Fibroblast of skin of left quadriceps (primary cell): ENCODE measurements around the gene COG1.

Source experiments
- DNase-seq, 2 experiments: peaks; one replicate each; pipeline ENCODE4 v3.0.0-alpha.2; 2013; ENCODE audit warnings: low read depth in 2 of 2

Gene COG1

DNA sequence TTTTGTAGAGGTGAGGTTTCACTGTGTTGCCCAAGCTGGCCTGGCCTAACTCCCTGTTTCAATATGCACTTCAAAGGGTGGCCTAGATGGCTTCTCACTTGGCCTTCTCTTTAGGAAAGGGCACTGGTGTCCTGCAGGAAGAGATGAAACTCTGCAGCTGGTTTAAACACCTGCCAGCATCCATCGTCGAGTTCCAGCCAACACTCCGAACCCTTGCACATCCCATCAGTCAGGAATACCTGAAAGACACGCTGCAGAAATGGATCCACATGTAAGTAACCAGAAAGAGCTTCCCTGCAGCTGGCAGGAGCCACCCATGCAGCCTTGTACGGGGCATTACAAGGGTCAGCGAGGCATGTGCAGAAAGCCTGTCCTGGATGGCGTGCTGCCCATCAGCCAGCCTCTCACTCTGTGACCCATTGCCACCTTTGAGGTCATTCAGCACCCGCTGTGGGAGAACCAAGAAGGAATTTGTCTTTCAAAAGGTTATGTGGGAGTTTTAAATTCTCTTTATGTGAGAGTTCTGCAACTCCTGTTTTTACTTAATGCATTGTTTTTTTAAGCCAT, 7.0 kb downstream of the COG1 start:
- no peak for DNase-seq

DNA sequence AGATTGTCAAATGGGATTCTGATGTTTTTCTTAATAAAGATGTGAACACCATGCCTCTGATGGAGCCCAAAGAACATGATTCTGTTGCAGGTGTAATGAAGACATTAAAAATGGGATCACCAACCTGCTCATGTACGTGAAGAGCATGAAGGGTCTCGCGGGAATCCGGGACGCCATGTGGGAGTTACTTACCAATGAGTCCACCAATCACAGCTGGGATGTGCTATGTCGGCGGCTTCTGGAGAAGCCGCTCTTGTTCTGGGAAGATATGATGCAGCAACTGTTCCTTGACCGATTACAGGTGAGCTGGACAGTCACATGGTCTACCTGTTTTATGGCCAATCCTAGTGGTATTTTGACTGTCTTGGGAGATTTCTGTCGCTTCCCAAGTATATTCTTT, 7.6 kb downstream of the COG1 start:
- DNase-seq, result no peak

GRCh38 chr17:73201215-73202069, 8.6 kb downstream of the COG1 start:
- DNase-seq, result no peak

GRCh38 chr17:73203135-73203787, 10.4 kb downstream of the COG1 start:
- DNase-seq, result no peak

DNA sequence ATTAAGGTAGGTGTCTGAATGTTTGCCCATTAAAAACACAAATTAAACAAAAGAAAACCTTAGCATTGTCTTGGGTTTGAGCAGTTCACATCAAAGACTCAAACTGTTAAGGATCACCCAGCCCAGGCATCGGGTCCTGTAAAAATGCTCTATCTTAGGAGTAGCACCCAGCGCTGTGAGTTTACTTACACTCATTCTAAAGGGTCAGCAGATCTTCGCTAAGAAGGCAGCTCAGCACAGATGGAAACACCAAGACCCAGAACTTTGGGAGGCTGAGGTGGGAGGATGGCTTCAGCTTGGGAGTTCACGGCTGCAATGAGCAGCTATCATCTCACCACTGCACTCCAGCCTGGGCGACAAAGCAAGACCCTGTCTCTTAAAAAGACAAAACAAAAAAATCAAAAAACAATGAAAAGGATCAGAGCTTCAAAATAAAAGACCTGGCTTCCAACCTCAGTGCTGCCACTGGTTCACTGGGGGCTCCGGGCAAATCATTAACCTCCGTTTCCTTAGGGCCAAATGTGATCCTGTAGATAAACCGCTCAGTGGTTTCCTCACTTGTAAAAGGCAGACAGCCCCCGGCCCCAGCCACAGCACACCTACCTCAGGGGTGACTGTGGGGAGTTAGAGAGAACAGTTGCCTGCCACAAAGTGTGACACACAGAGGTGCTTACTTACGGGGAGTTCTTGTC, 11.1 kb downstream of the COG1 start:
- no peak for DNase-seq

- DNase-seq, result no peak
Measured at GRCh38 chr17:73205459-73205961, 12.7 kb downstream of the COG1 start.

DNA sequence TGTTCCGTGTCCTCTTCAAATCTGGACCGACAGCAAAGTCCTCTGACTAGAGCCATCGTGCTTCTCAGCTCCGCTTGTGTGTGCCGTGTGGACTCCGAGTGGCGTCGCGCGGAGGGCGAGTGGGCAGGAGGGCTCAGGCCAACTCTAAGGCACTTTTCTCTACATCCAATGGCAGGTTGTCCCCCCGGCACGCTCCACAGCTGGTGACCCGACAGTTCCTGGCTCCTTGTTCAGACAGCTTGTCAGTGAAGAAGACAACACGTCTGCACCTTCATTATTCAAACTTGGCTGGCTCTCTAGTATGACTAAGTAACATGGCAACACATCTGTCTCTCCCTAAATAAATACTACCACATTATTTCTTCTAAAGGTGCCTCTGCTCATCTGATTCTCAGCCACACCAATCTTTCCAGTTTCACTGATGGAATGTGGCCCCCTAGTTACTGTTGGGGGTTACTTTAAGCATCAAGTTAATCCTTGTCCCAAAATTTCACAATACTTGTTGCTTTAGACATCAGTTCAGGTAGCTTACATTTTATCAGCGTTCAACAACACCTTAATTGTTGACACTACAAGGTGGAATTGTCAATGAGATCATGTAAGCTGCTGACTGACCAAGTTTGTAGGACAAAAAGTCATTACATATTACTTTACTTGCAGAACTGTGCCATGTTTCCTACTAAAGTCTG, 15.4 kb downstream of the COG1 start:
- no peak for DNase-seq

DNA sequence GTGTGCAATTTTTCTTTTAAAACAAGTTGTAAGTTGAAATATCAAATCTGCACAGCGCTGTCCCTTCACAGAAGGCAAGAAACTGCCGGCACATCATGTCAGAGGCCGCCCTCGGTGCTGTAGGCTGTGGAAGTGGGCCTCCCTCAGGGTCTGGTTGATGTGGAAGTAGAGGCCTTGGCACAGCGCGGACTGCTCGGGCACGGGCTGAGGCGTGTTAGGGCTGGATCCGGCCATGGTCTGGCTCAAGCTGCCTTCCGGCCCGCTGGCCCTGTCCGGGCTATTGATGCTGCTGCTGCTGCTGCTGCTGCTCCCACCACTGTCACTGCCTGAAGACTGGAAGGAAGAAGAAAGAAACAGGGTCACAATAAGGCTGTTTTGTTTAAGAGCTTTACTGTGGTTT, 16.6 kb downstream of the COG1 start:
- DNase-seq, result no peak

DNA sequence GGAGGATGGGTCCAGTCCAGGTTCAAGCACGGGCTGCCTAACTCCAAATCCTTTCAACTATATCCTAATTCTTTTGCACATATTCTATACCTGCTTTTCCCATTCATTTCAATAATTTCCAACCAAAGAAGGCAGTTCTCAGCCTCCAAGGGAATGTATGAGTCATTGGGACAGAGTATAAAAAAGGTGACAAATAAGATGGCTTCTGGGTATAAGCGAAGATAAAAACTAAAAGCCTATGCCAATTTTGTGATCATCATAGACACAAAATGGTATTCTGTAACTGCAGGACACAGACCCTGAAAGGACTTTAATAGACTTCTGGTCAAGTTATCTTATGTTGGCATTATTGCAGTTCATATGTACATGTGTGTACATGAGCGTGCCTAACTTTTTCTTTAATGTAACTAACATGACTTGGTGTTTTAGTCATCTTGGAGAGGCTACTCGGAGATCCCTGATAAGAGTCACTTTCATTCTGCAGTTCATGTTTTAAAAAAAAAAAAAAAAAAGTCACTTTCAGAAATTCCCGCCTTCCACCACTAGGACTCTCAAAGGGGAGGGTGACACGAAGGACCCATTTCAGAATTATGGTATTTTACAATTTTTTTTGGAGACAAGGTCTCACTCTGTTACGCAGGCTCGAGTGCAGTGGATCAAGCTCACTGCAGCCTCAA, 17.3 kb downstream of the COG1 start:
- DNase-seq, result no peak

GRCh38 chr17:73211745-73212144, 18.9 kb downstream of the COG1 start:
- DNase-seq, result no peak

DNA sequence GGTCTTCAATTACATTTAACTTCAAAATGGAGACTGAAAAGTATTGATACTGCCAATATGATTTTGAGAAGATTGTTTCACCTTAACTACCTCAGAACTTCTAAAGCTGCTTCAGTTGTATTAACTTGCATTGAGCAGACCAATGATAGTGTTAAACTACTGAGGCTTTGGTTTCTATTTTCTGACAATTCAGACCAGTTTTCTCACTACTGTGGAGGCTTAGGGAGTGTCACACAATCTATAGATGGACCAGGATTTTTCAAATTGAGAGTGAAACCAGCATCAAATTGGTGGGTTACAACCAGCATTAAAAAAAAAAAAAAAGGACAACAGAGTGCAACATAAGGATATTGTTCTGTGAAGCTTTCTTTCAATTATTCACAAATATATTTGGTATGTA, 21.2 kb downstream of the COG1 start:
- no peak for DNase-seq

GRCh38 chr17:73214851-73215250, 22.0 kb downstream of the COG1 start:
- DNase-seq, result no peak

DNA sequence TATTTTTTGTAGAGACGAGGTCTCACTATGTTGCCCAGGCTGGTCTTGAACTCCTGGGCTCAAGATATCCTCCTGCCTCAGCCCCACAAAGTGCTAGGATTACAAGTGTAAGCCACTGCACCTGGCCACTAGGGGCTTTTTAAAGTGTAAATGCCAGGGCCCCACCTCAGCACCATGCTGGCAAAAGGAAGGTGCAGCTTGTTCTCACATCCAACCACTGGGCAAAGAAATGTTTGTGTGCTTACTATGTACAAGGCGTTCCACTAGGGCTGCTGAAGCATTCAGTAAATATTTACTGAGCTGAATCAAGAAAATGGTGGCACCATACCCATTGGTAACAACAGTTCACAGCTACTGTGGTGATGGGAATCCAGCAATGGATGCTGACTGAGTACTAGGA, 22.6 kb downstream of the COG1 start:
- DNase-seq, result no peak

DNA sequence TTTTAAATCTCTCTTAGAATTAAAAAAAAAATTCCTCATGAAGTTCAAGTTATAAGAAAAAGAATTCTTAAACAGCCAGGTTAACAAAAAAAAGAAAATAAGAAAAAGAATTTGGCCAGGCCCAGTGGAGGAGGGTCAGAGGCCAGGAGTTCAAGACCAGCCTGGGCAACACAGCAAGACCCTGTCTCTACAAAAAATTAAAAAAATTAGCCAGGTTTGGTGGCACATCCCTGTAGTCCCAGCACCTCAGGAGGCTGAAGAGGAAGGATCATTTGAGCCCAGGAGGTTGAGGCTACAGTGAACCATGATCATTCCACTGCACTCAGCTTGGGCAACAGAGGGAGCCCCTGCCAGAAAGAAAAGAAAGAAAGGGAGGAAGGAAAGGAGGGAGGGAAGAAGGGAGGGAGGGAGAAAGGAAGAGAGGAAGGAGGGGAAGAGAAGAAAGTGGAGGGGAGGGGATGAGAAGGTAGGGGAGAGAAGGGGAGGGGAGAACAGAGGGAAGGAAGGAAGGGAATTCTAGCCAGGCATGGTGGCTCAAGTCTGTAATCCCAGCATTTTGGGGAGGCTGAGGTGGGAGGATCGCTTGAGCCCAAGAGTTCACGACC, 30.9 kb downstream of the COG1 start:
- DNase-seq, result no peak

GRCh38 chr17:73224237-73224636, 31.4 kb downstream of the COG1 start:
- no peak for DNase-seq

- DNase-seq, result no peak
Measured at GRCh38 chr17:73224663-73225305, 31.9 kb downstream of the COG1 start.

- peak; percentile 13 to 14 for DNase-seq
Measured at GRCh38 chr17:73226556-73227172, 33.8 kb downstream of the COG1 start.

DNA sequence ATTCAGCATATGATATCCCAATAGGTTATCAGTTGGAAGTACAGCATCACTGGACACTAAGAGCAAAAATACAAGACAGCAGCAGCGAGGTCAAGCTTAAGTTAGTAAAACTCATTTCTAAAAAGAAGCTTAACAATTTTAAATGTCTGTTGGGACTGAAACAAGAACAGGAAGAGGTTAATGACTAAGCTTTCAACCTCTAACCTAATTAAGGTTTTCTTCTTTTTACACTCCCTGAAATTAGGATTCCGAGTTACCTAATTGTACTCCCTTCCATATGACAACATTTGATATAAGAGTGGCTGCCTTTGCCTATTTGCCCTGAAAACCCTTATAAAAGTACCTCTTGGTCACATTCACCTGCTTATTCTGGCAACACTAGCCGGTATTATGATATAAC, 34.5 kb downstream of the COG1 start:
- DNase-seq, result no peak

- no peak for DNase-seq
Measured at GRCh38 chr17:73227944-73228343, 35.1 kb downstream of the COG1 start.
